Liver (tissue), 3 donors: ENCODE data around the gene ACER2.

Experiments used
- FOXA1 ChIP-seq: IDR thresholded peaks from 2 replicates; pipeline ENCODE4 v1.6.1; 2016; ENCODE audit warnings: antibody characterized with exemption
- FOXA2 ChIP-seq: IDR thresholded peaks from 2 replicates; pipeline ENCODE4 v1.6.1; 2016; ENCODE audit warnings: antibody characterized with exemption
- GABPA ChIP-seq, 2 donors: IDR thresholded peaks in 1 of 2; conservative IDR thresholded peaks in 1 of 2; 2 replicates each; pipeline ENCODE4 v1.6.1; 2016; ENCODE audit warnings: antibody characterized with exemption in 2 of 2, mild to moderate bottlenecking in 1 of 2, moderate library complexity in 1 of 2
- RAD21 ChIP-seq, 2 donors: IDR thresholded peaks; 2 replicates each; pipeline ENCODE4 v1.6.1; 2016; ENCODE audit warnings: antibody characterized with exemption in 2 of 2, mild to moderate bottlenecking in 2 of 2
- REST ChIP-seq: IDR thresholded peaks from 2 replicates; pipeline ENCODE4 v1.6.1; 2016; ENCODE audit warnings: antibody characterized with exemption, mild to moderate bottlenecking
- TAF1 ChIP-seq: conservative IDR thresholded peaks from 2 replicates; pipeline ENCODE4 v1.6.1; 2016; ENCODE audit warnings: antibody characterized with exemption, mild to moderate bottlenecking
- YY1 ChIP-seq: IDR thresholded peaks from 2 replicates; pipeline ENCODE4 v1.6.1; 2016; ENCODE audit warnings: antibody characterized with exemption, mild to moderate bottlenecking
- TF ChIP-seq, protein P1 (sequence below): fragments of 150-350 bp; IDR thresholded peaks from 2 replicates; pipeline ENCODE4 v1.5.1; 2017; ENCODE audit warnings: improper control_type of control experiment, low read depth, low read length; ENCODE audit not compliant: missing input control
- TF ChIP-seq, protein P2 (sequence below): IDR thresholded peaks from 2 replicates; pipeline ENCODE4 v1.6.1; 2016; ENCODE audit warnings: antibody characterized with exemption
- donor health status: healthy.
- donor health status: healthy.

GRCh38 chr9:19481121-19481870 lies 72.5 kb downstream of the ACER2 start:
- TF ChIP-seq, protein P1, sequence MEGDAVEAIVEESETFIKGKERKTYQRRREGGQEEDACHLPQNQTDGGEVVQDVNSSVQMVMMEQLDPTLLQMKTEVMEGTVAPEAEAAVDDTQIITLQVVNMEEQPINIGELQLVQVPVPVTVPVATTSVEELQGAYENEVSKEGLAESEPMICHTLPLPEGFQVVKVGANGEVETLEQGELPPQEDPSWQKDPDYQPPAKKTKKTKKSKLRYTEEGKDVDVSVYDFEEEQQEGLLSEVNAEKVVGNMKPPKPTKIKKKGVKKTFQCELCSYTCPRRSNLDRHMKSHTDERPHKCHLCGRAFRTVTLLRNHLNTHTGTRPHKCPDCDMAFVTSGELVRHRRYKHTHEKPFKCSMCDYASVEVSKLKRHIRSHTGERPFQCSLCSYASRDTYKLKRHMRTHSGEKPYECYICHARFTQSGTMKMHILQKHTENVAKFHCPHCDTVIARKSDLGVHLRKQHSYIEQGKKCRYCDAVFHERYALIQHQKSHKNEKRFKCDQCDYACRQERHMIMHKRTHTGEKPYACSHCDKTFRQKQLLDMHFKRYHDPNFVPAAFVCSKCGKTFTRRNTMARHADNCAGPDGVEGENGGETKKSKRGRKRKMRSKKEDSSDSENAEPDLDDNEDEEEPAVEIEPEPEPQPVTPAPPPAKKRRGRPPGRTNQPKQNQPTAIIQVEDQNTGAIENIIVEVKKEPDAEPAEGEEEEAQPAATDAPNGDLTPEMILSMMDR = no peak
- TF ChIP-seq RAD21 (IDR thresholded peaks at IDR 0.05) (no peak), YY1 (no peak), GABPA (IDR thresholded peaks at IDR 0.05 in 1 of 2, conservative IDR thresholded peaks at IDR 0.05 in 1 of 2) (no peak), TAF1 (no peak), REST (no peak), FOXA2 (no peak), FOXA1 (no peak)
- TF ChIP-seq, protein P2, sequence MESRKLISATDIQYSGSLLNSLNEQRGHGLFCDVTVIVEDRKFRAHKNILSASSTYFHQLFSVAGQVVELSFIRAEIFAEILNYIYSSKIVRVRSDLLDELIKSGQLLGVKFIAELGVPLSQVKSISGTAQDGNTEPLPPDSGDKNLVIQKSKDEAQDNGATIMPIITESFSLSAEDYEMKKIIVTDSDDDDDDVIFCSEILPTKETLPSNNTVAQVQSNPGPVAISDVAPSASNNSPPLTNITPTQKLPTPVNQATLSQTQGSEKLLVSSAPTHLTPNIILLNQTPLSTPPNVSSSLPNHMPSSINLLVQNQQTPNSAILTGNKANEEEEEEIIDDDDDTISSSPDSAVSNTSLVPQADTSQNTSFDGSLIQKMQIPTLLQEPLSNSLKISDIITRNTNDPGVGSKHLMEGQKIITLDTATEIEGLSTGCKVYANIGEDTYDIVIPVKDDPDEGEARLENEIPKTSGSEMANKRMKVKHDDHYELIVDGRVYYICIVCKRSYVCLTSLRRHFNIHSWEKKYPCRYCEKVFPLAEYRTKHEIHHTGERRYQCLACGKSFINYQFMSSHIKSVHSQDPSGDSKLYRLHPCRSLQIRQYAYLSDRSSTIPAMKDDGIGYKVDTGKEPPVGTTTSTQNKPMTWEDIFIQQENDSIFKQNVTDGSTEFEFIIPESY = no peak
